SKM-1 (cell line): ENCODE measurements around the gene CLHC1.
"Not testable (repeated sequence)": the region's sequence is repeated elsewhere in the genome, so short reads cannot be mapped to it uniquely, and the experiment has no call there.

Experiments
- DNase-seq: peaks from one replicate; lab custom pipeline; 2025; ENCODE audit not compliant: unreplicated experiment; lab: John Stamatoyannopoulos, UW

Gene CLHC1

DNA sequence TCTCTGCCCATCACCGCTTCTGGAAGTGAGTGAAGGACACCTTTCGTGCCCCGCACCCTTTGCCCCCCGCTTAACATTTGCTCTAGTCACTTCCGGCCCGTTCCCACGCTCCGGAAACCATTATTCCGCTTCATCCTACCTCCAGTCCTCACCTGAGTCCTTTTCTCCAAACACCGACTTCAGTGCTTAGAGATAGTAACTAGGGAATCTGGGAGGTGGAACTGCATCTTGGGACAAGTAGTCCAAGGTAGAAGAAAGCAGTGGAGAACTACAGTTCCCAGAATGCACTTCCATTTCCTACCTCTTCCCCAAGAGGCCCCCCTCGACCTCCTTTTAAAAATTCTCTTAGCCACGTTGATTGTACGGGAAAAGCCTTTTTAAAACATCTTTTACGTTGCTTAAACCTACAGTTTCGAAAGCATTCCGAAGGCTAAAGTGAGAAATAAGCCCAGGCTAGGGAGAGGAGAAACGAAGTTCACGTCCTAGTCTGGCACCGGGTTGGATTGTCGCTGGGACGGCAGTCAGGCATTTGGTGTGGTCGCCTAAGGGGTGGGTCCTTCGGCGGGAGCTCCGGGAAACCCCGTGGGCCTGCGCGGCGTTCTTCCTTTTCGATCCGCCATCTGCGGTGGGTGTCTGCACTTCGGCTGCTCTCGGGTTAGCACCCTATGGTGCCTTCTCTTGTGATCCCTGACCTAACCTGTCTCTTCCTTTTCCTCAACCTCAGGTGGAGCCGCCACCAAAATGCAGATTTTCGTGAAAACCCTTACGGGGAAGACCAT lies at the start of gene CLHC1, which contains the start of gene RPS27A:
TSS of gene CLHC1 (minus strand) at position 210 of the 779 bp plus-strand sequence. CDS start 9,882 bp downstream, outside the sequence.
TSS of gene RPS27A (plus strand) at position 605 of the 779 bp plus-strand sequence. CDS start at position 742, 137 bp downstream.
- DNase-seq: peak; percentile 96

- DNase-seq: not testable (repeated sequence)
These were observed 48.9 kb upstream of the CLHC1 start for GRCh38 chr2:55280851-55281546.

GRCh38 chr2:55279859-55280424 lies 47.8 kb upstream of the CLHC1 start:
- DNase-seq: not testable (repeated sequence)

DNA sequence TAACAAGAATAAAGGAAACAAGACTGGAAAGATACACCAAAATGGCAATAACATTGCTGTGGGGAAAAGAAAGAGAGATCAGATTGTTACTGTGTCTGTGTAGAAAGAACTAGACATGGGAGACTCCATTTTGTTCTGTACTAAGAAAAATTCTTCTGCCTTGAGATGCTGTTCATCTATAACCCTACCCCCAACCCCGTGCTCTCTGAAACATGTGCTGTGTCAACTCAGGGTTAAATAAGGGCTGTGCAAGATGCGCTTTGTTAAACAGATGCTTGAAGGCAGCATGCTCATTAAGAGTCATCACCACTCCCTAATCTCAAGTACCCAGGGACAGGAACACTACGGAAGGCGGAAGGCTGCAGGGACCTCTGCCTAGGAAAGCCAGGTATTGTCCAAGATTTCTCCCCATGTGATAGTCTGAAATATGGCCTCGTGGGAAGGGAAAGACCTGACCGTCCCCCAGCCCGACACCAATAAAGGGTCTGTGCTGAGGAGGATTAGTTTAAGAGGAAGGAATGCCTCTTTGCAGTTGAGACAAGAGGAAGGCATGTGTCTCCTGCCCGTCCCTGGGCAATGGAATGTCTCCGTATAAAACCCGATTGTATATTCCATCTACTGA lies 47.2 kb upstream of the CLHC1 start:
- not testable (repeated sequence) for DNase-seq

GRCh38 chr2:55277310-55277709 lies 45.2 kb upstream of the CLHC1 start:
- no peak for DNase-seq

DNA sequence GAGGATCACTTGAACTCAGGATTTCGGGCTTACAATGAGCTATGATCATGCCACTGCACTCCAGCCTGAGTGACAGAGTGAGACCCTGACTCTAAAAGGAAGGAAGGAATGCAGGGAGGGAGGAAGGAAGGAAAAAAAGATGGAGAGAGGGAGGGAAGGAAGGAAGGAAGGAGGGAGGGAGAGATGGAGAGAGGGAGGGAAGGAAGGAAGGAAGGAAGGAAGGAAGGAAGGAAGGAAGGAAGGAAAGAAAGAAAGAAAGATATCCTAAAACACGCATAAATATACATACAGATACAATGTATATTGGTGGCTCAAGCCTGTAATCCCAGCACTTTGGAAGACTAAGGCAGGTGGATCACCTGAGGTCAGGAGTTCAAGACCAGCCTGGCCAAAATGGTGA lies 42.3 kb upstream of the CLHC1 start:
- not testable (repeated sequence) for DNase-seq

- no peak for DNase-seq
These were observed 37.5 kb upstream of the CLHC1 start for GRCh38 chr2:55269645-55269990.

DNA sequence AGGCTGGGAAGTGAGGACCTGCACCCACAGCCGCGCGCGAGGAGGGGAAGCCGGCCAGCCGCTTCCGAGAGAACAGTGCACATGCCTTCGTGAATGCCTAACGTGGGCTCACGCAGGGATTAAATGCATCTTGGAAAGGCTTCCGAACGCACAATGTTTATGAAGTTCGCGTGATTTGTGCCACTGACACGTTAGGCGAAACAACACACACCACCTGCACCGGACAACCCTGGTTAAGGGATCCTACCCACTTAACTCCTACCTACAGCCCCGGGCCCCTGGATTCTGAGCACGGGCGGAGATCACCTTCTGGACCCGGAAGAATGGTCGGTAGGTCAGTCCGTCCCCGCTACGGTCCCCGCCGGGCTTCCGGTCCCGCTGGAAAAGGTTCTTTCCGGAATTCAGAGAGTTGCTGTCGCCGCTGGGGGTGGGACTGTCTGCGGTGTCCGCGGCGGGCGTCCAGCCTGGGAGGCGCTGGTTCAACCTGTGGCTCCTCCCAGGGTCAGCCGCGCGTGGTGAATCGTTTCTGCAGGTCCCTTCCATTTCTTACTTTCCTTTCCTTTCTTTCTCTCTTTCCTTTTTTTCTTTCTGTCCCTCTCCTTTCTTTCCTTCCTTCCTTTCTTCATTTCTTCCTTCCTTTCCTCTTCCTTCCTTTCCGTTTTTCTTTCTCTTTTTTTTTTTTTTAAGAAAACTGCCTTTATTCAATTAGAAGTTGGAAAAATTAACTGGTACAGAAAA lies 37.0 kb upstream of the CLHC1 start, which contains the start of gene MTIF2:
TSS of gene MTIF2 (minus strand) at position 325 of the 738 bp plus-strand sequence. CDS start 5,373 bp downstream, outside the sequence.
- peak; percentile 93 for DNase-seq

DNA sequence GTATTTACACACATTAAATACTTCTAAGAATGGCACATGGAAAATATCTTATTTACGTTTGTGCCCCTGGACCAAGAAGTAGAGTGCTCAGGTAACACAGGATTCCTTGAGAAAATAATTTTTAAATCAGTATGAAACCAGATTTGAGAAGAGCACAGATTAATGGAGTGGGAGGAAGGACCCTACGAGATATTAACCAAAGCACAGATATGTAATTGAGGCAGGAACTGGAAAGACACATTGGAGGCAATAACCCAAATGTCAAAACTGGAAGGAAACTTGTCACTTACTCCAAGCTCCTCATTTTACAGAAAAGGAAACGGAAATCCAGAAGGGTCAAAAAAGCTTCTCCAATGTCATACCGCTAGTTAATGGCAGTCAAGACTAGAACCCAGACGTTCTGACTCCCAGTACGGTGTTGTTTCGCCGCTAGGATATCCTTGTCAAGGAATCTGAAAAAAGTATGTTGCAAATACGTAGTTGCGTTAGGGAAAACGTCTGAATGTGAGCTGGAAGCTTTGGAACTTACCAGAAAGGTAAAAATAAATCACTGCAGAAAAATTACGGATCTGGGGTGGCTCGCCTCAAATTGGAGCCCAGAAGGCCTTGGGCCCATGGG lies 36.3 kb upstream of the CLHC1 start:
- no peak for DNase-seq

DNA sequence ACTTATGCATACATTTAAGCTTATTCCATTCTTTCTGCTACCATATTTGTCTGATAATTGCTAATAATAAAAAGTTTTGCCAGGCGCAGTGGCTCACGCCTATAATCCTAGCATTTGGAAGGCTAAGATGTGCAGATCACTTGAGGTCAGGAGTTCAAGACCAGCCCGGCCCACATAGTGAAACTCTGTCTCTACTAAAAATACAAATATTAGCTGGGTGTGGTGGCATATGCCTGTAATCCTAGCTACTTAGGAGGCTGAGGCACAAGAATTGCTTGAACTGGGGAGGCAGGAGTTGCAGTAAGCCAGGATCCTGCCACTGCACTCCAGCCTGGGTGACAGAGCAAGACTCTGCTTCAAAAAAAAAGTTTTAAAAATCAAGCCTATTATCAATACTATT lies 27.5 kb upstream of the CLHC1 start:
- DNase-seq: not testable (repeated sequence)

DNA sequence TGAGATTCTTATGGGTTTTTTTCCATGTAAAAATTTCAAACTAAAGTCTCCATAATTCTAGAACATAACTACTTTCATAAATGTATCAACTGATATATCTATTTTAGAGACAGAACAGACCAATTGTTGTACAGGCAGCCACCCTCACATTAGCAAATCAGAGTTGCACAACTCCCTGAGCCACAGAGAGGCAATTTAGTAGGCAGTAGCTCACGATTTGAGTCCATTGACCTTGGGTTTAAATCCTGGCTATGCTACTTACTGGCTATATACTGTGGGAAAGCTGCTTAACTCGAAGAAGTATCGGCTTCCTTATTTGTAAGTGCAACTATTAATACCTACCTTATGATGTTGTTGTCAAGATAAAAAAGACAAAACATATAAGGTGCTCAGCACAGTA lies 20.7 kb upstream of the CLHC1 start:
- no peak for DNase-seq

- DNase-seq: no peak
These were observed 14.9 kb upstream of the CLHC1 start for GRCh38 chr2:55247025-55247424.

- no peak for DNase-seq
These were observed 13.3 kb upstream of the CLHC1 start for GRCh38 chr2:55245411-55245810.

GRCh38 chr2:55242617-55243016 lies 10.5 kb upstream of the CLHC1 start:
- DNase-seq: no peak

DNA sequence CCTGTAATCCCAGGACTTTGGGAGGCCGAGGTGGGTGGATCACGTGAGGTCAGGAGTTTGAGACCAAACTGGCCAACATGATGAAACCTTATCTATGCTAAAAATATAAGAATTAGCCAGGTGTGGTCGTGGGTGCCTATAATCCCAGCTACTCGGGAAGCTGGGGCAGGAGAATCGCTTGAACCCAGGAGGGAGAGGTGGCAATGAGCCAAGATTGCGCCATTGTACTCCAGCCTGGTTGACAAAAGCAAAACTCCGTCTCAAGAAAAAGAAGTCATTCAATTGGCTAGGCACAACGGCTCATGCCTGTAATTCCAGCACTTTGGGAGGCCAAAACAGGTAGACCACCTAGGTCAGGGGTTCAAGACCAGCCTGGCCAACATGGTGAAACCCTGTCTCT lies 9.5 kb upstream of the CLHC1 start:
- not testable (repeated sequence) for DNase-seq

DNA sequence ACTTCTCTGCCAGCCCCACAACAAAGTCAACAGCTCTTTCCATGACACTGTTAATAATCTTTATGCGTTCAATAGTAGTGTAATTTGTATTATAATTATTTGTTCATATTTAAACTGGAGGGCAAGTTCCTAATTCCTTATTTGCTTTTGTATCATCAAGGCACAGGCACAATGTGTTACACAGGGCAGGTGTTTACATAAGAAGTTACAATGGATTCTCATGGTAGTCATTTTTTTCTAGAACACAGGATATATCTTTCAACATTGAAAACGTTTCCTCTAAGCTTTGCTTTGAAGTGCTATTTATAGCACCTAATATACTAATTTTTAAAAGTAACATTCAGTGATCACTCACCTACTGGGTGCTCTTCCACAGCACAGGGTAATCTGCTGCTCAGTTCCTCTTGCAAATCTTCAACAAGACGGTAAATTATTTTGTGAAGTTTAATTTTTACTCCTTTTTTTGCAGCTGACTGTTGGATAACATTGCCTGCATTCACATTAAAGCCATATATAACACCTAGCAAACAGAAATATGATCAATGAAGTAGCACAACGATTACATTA lies 7.6 kb upstream of the CLHC1 start:
- no peak for DNase-seq

GRCh38 chr2:55236992-55237543 lies 5.0 kb upstream of the CLHC1 start:
- no peak for DNase-seq

GRCh38 chr2:55235724-55236538 lies 3.8 kb upstream of the CLHC1 start:
- no peak for DNase-seq

GRCh38 chr2:55233658-55233940 lies 1.5 kb upstream of the CLHC1 start:
- no peak for DNase-seq
